Psoas muscle (tissue), 8 donors: ENCODE results near the gene CAPN3. TPM values are rescaled to one million over a fixed set of nuclear protein-coding genes. Genes with fewer than 3 reads are reported as not detected.
"Not testable (repeated sequence)": the region's sequence is repeated elsewhere in the genome, so short reads cannot be mapped to it uniquely, and the experiment has no call there.

Source experiments
- ATAC-seq, 4 donors: fragments of 200-7000 bp; cut with Tn5 transposase; one replicate each; pipeline ENCODE4 v1.9.1; 2020; ENCODE audit warnings: moderate library complexity in 3 of 4, mild to moderate bottlenecking in 2 of 4
- DNase-seq, 2 donors: peaks; one replicate each; pipeline ENCODE4 v3.0.0-alpha.2; 2020
- H3K27ac ChIP-seq: fragments of 200-600 bp; one replicate; pipeline ENCODE4 v1.8.0; 2022
- H3K27me3 ChIP-seq, 3 donors: fragments of 200-600 bp in 1 of 3; one replicate each; pipeline versions ENCODE4 v1.6.1 to v1.8.0; 2013 to 2022; ENCODE audit warnings: low read length in 2 of 3, mild to moderate bottlenecking in 2 of 3, moderate library complexity in 1 of 3; ENCODE audit not compliant: insufficient read depth in 3 of 3
- H3K36me3 ChIP-seq, 2 donors: fragments of 200-600 bp in 1 of 2; one replicate each; pipeline versions ENCODE4 v1.6.1 to v1.8.0; 2013 to 2022; ENCODE audit warnings: low read depth in 1 of 2, mild to moderate bottlenecking in 1 of 2, moderate library complexity in 1 of 2; ENCODE audit not compliant: insufficient read depth in 1 of 2
- H3K4me1 ChIP-seq: fragments of 200-600 bp; one replicate; pipeline ENCODE4 v1.8.0; 2022
- H3K4me3 ChIP-seq: fragments of 200-600 bp; one replicate; pipeline ENCODE4 v1.8.0; 2022; ENCODE audit warnings: mild to moderate bottlenecking
- H3K9me3 ChIP-seq: fragments of 200-600 bp; one replicate; pipeline ENCODE4 v1.8.0; 2022
- CTCF ChIP-seq: fragments of 200-600 bp; IDR thresholded peaks from one replicate; pipeline ENCODE4 v1.8.0; 2022; ENCODE audit warnings: antibody characterized with exemption
- WGBS, 3 donors: extraction: QIAGEN DNeasy Blood & Tissue Kit; methylation state at CpG; one replicate each; pipeline versions ENCODE4 v1.1.6 to v1.1.7; 2013; 5-methylcytosine and 5-hydroxymethylcytosine counted together
- intact Hi-C, 2 donors: fragments of 100-400 bp; cut with DNase I; formaldehyde crosslinking; loops; one replicate each; pipeline versions ENCODE4 v1.11.0 to v1.14.2; 2022
- polyA plus RNA-seq, 3 donors: library from polyadenylated mRNA; stranded (reverse); fragments of 200-250 nt; gene quantifications; one replicate each; pipeline ENCODE4 v1.2.3, GENCODE V29; 2013
- total RNA-seq, 4 donors: library from RNA; stranded (reverse); fragmentation: NEBNext Ultra II Directional in 2 of 4; extraction: Animal tissue kit (Norgen Biotek cat#: 25700) in 2 of 4; gene quantifications; one replicate each; pipeline versions ENCODE4 v1.2.1 to v1.2.4, GENCODE V29; 2021 to 2023
- donor health status: healthy with polysubstance abuse.
- donor health status: DM: no; HTN: no; CAD: no; lungs with moderate emphysema.
- donor health status: Bipolar disorder and iron deficiency.
- donor health status: healthy.
- donor health status: DM: yes; HTN: yes; CAD: no.
- donor health status: DM: no; HTN: no; CAD: no.
- donor health status: DM: no; HTN: no; CAD: no.
- donor health status: DM: yes; HTN: yes; CAD: no.

Gene CAPN3
- total and polyA plus RNA-seq, 7 donors: 114 to 413 (median 216) TPM

GRCh38 chr15:42332331-42332730 lies 27.0 kb upstream of the CAPN3 start:
- DNase-seq (no peak), ATAC-seq (no peak)
- peaks cover 0 to 36% of the 10 kb centered on the region in 2 donors for H3K36me3 ChIP-seq
- WGBS, 3 donors: 94 to 96% (median 95%) methylated on average over 4 of the region's 4 CpGs
- intact Hi-C loops: no loop called here
- peaks cover 7% of the 10 kb centered on the region for H3K9me3 ChIP-seq
- H3K27me3 ChIP-seq: no peaks in the 10 kb centered on the region
- H3K4me1 ChIP-seq: peaks cover 36% of the 10 kb centered on the region
- no peak overlapping the region for H3K4me3 ChIP-seq
- H3K27ac ChIP-seq: peak overlapping the region; percentile 87
- no peak for TF ChIP-seq CTCF

GRCh38 chr15:42335074-42335473 lies 24.2 kb upstream of the CAPN3 start:
- WGBS, 3 donors: 84 to 94% (median 92%) methylated on average over 2 of the region's 2 CpGs
- TF ChIP-seq CTCF: no peak
- no peak overlapping the region for H3K4me3 ChIP-seq
- DNase-seq (no peak), ATAC-seq (no peak)
- H3K27ac ChIP-seq: no peak overlapping the region
- H3K9me3 ChIP-seq: peaks cover 7% of the 10 kb centered on the region
- peaks cover 23% of the 10 kb centered on the region for H3K4me1 ChIP-seq
- H3K27me3 ChIP-seq: no peaks in the 10 kb centered on the region
- H3K36me3 ChIP-seq: peaks cover 0 to 21% of the 10 kb centered on the region in 2 donors
- intact Hi-C loops: no loop called here

GRCh38 chr15:42336650-42337049 lies 22.7 kb upstream of the CAPN3 start:
- 95 to 97% (median 97%) methylated on average over 1 of the region's 1 CpG for WGBS, 3 donors
- intact Hi-C loops, ATAC-seq: not testable (repeated sequence)

GRCh38 chr15:42337104-42337503 lies 22.2 kb upstream of the CAPN3 start:
- WGBS, 3 donors: 90 to 97% (median 91%) methylated on average over 3 of the region's 3 CpGs
- intact Hi-C loops, H3K9me3 ChIP-seq, ATAC-seq, H3K4me1 ChIP-seq, H3K4me3 ChIP-seq, H3K27ac ChIP-seq, H3K27me3 ChIP-seq, DNase-seq: not testable (repeated sequence)
- H3K36me3 ChIP-seq: peaks cover 0 to 27% of the 10 kb centered on the region in 2 donors

More at GRCh38 chr15:42336650-42337049, 22.7 kb upstream of the CAPN3 start:
- H3K4me3 ChIP-seq, H3K4me1 ChIP-seq, H3K27me3 ChIP-seq, H3K27ac ChIP-seq, DNase-seq, H3K9me3 ChIP-seq: not testable (repeated sequence)
- peaks cover 0 to 27% of the 10 kb centered on the region in 2 donors for H3K36me3 ChIP-seq

GRCh38 chr15:42338500-42338899 lies 20.8 kb upstream of the CAPN3 start:
- Histone ChIP-seq H3K27ac (peak overlapping the region; percentile 62), H3K9me3 (peaks cover 7% of the 10 kb centered on the region), H3K36me3 (peaks cover 0 to 34% of the 10 kb centered on the region in 2 donors), H3K4me1 (peaks cover 4% of the 10 kb centered on the region), H3K4me3 (no peak overlapping the region), H3K27me3 (no peaks in the 10 kb centered on the region)
- DNase-seq: no peak
- intact Hi-C loops: no loop called here
- TF ChIP-seq CTCF: no peak
- WGBS, 3 donors: 32 to 34% (median 34%) methylated on average over 2 of the region's 2 CpGs
- peak in 3 of 4 donors; percentile 40 to 73 (median 52) for ATAC-seq
